ENCODE measurements around the gene JPT2.
"Not testable (repeated sequence)": the region's sequence is repeated elsewhere in the genome, so short reads cannot be mapped to it uniquely, and the experiment has no call there.

The JPT2 gene

GRCh38 chr16:1677339-1677738, 740 bp upstream of the JPT2 start:
- DNase-seq: peak; percentile 17

GRCh38 chr16:1678500-1679098, 520 bp downstream of the JPT2 start:
- DNase-seq: no peak

- DNase-seq: no peak
Observed at GRCh38 chr16:1680361-1680760, 2.3 kb downstream of the JPT2 start.

- DNase-seq: no peak
Observed at GRCh38 chr16:1681032-1681431, 3.0 kb downstream of the JPT2 start.

- DNase-seq: no peak
Observed at GRCh38 chr16:1687427-1688316, 9.6 kb downstream of the JPT2 start.

GRCh38 chr16:1688807-1689560, 10.9 kb downstream of the JPT2 start:
- no peak for DNase-seq

GRCh38 chr16:1689853-1690252, 11.8 kb downstream of the JPT2 start:
- no peak for DNase-seq

- no peak for DNase-seq
Observed at GRCh38 chr16:1690810-1691209, 12.7 kb downstream of the JPT2 start.

GRCh38 chr16:1691276-1691675, 13.2 kb downstream of the JPT2 start:
- DNase-seq: no peak

- no peak for DNase-seq
Observed at GRCh38 chr16:1691956-1692355, 13.9 kb downstream of the JPT2 start.

GRCh38 chr16:1696863-1697262, 18.8 kb downstream of the JPT2 start:
- no peak for DNase-seq

- DNase-seq: no peak
Observed at GRCh38 chr16:1698680-1699079, 20.6 kb downstream of the JPT2 start.

- DNase-seq: no peak
Observed at GRCh38 chr16:1700246-1700645, 22.2 kb downstream of the JPT2 start.

- no peak for DNase-seq
Observed at GRCh38 chr16:1701216-1701878, 23.3 kb downstream of the JPT2 start.

- DNase-seq: not testable (repeated sequence)
Observed at GRCh38 chr16:1705324-1705687, 27.2 kb downstream of the JPT2 start.

GRCh38 chr16:1705688-1706385, 27.8 kb downstream of the JPT2 start, which contains the start of gene MAPK8IP3:
TSS of gene MAPK8IP3 (plus strand) at chr16:1706195. CDS start at chr16:1706340, 145 bp downstream.
- DNase-seq: peak; percentile 77

GRCh38 chr16:1706386-1707192, 28.5 kb downstream of the JPT2 start:
- no peak for DNase-seq

GRCh38 chr16:1707193-1707790, 29.2 kb downstream of the JPT2 start:
- DNase-seq: no peak

GRCh38 chr16:1708083-1708767, 30.1 kb downstream of the JPT2 start:
- no peak for DNase-seq

GRCh38 chr16:1708768-1709180, 30.7 kb downstream of the JPT2 start:
- DNase-seq: no peak

Data from MV-4-11 (cell line).